IMR-90 (cell line): ENCODE data around the gene BRAT1. TPM values are rescaled to one million over a fixed set of nuclear protein-coding genes. Genes with fewer than 3 reads are reported as not detected.

ENCODE experiments used
- ATAC-seq: fragments of 200-7000 bp; cut with Tn5 transposase; 2 replicates; pipeline ENCODE4 v1.9.1; 2020; ENCODE audit warnings: low read depth, mild to moderate bottlenecking, moderate library complexity
- BruUV-seq: library from RNA; stranded (reverse); fragments of 400-500 nt; replicated peaks from 2 replicates; lab custom pipeline; 2021; lab: Mats Ljungman, UMichigan
- CTCF ChIA-PET: fragments of 300-600 bp; formaldehyde crosslinking; extraction: SDS; loops from one replicate; lab custom pipeline; 2021; ENCODE audit warnings: antibody characterized with exemption; lab: Yijun Ruan, JAX
- POLR2A ChIA-PET: fragments of 300-600 bp; sonication (Branson Sonifier 250); formaldehyde crosslinking; loops from one replicate; lab custom pipeline; 2022; ENCODE audit warnings: antibody characterized with exemption; ENCODE audit not compliant: unreplicated experiment; lab: Charles Lee
- DNase-seq: peaks from one replicate; pipeline ENCODE4 v3.0.0; 2013
- H2AFZ ChIP-seq: replicated peaks from 2 replicates; pipeline ENCODE3; 2013; ENCODE audit warnings: low read length, mild to moderate bottlenecking; ENCODE audit not compliant: poor library complexity
- H2AK5ac ChIP-seq: 2 replicates; pipeline ENCODE4 v1.6.1; 2013; ENCODE audit warnings: low read depth, low read length, inconsistent platforms
- H2AK9ac ChIP-seq: replicated peaks from 2 replicates; pipeline ENCODE3; 2013; ENCODE audit warnings: mild to moderate bottlenecking, low read depth, low read length, moderate library complexity; ENCODE audit not compliant: poor library complexity
- H2BK120ac ChIP-seq: 2 replicates; pipeline ENCODE4 v1.6.1; 2013; ENCODE audit warnings: low read depth, low read length, inconsistent platforms
- H2BK15ac ChIP-seq: 3 replicates; pipeline ENCODE4 v1.6.1; 2013; ENCODE audit warnings: low read depth, low read length, inconsistent platforms
- H2BK20ac ChIP-seq: 2 replicates; pipeline ENCODE4 v1.6.1; 2013; ENCODE audit warnings: low read depth, mild to moderate bottlenecking, inconsistent platforms, low read length, moderate library complexity
- H2BK5ac ChIP-seq: 2 replicates; pipeline ENCODE4 v1.6.1; 2013; ENCODE audit warnings: mild to moderate bottlenecking, low read depth, low read length, inconsistent platforms; ENCODE audit not compliant: poor library complexity, severe bottlenecking
- H3K14ac ChIP-seq: replicated peaks from 2 replicates; pipeline ENCODE4 v1.6.1; 2013; ENCODE audit warnings: low read depth, low read length, inconsistent platforms
- H3K18ac ChIP-seq: 2 replicates; pipeline ENCODE4 v1.6.1; 2013; ENCODE audit warnings: low read depth, low read length, control low read depth
- H3K23ac ChIP-seq: 2 replicates; pipeline ENCODE4 v1.6.1; 2013; ENCODE audit warnings: low read depth, low read length, inconsistent platforms
- H3K27ac ChIP-seq: 2 replicates; pipeline ENCODE4 v1.5.1; 2013; ENCODE audit warnings: mild to moderate bottlenecking, control low read depth, low read length; ENCODE audit not compliant: insufficient read depth
- H3K27me3 ChIP-seq: 2 replicates; pipeline ENCODE4 v1.6.1; 2013; ENCODE audit warnings: low read length; ENCODE audit not compliant: control insufficient read depth, insufficient read depth
- H3K36me3 ChIP-seq: 2 replicates; pipeline ENCODE4 v1.6.1; 2013; ENCODE audit warnings: low read length, mixed read lengths; ENCODE audit not compliant: control insufficient read depth, insufficient read depth
- H3K4ac ChIP-seq: 2 replicates; pipeline ENCODE4 v1.6.1; 2013; ENCODE audit warnings: low read depth, low read length, inconsistent platforms
- H3K4me1 ChIP-seq: 2 replicates; pipeline ENCODE4 v1.6.1; 2013; ENCODE audit warnings: low read length, mixed read lengths; ENCODE audit not compliant: control insufficient read depth, insufficient read depth
- H3K4me2 ChIP-seq: 2 replicates; pipeline ENCODE4 v1.6.1; 2013; ENCODE audit warnings: low read depth, mild to moderate bottlenecking, control low read depth, low read length, moderate library complexity
- H3K4me3 ChIP-seq: 2 replicates; pipeline ENCODE4 v1.5.1; 2013; ENCODE audit warnings: low read depth, mild to moderate bottlenecking, control low read depth, low read length, moderate library complexity; ENCODE audit not compliant: insufficient read depth
- H3K56ac ChIP-seq: 2 replicates; pipeline ENCODE4 v1.6.1; 2013; ENCODE audit warnings: low read length, inconsistent platforms; ENCODE audit not compliant: insufficient read depth; ENCODE audit errors: extremely low read depth
- H3K79me1 ChIP-seq, 2 experiments: 2 replicates each; pipeline ENCODE4 v1.6.1; 2013; ENCODE audit warnings: low read length in 2 of 2, inconsistent platforms in 1 of 2, low read depth in 1 of 2
- H3K9ac ChIP-seq: 2 replicates; pipeline ENCODE4 v1.6.1; 2013; ENCODE audit warnings: low read depth, low read length, control low read depth
- H3K9me1 ChIP-seq: 2 replicates; pipeline ENCODE4 v1.6.1; 2013; ENCODE audit warnings: low read length, inconsistent platforms; ENCODE audit not compliant: insufficient read depth
- H3K9me3 ChIP-seq: 2 replicates; pipeline ENCODE4 v1.6.1; 2013; ENCODE audit warnings: low read length; ENCODE audit not compliant: control insufficient read depth, insufficient read depth
- H4K20me1 ChIP-seq: 2 replicates; pipeline ENCODE4 v1.6.1; 2013; ENCODE audit warnings: low read length, inconsistent platforms; ENCODE audit not compliant: insufficient read depth
- H4K5ac ChIP-seq: 2 replicates; pipeline ENCODE4 v1.6.1; 2013; ENCODE audit warnings: mild to moderate bottlenecking, low read depth, low read length, control low read depth
- H4K8ac ChIP-seq, 2 experiments: 2 replicates each; pipeline ENCODE4 v1.6.1; 2013; ENCODE audit warnings: low read depth in 2 of 2, low read length in 2 of 2, control low read depth in 1 of 2, inconsistent platforms in 1 of 2
- H4K91ac ChIP-seq: 2 replicates; pipeline ENCODE4 v1.6.1; 2013; ENCODE audit warnings: low read depth, low read length, inconsistent platforms; ENCODE audit not compliant: insufficient read depth
- CEBPB ChIP-seq: IDR thresholded peaks from 2 replicates; pipeline ENCODE4 v1.6.1; 2012; ENCODE audit warnings: low read depth, low read length, improper control_type of control experiment
- CHD1 ChIP-seq: IDR thresholded peaks from 2 replicates; pipeline ENCODE4 v1.6.1; 2012; ENCODE audit warnings: low read depth, low read length, improper control_type of control experiment
- MAFK ChIP-seq: IDR thresholded peaks from 2 replicates; pipeline ENCODE4 v1.6.1; 2012; ENCODE audit warnings: low read depth, low read length, improper control_type of control experiment
- MAZ ChIP-seq: IDR thresholded peaks from 2 replicates; pipeline ENCODE4 v1.6.1; 2012; ENCODE audit warnings: low read depth, mild to moderate bottlenecking, low read length, improper control_type of control experiment, moderate library complexity, borderline replicate concordance
- NFE2L2 ChIP-seq: fragments of 150-350 bp; IDR thresholded peaks from 2 replicates; pipeline ENCODE4 v1.6.1; 2016; ENCODE audit warnings: low read depth, mild to moderate bottlenecking, low read length
- RAD21 ChIP-seq: IDR thresholded peaks from 2 replicates; pipeline ENCODE4 v1.6.1; 2012; ENCODE audit warnings: low read length, improper control_type of control experiment
- RCOR1 ChIP-seq: IDR thresholded peaks from 2 replicates; pipeline ENCODE4 v1.6.1; 2012; ENCODE audit warnings: mild to moderate bottlenecking, low read length, improper control_type of control experiment; ENCODE audit not compliant: insufficient replicate concordance
- WGBS, 2 experiments: methylation state at CpG; one replicate each; pipeline versions ENCODE4 v1.1.5 to v1.1.7; 2013; ENCODE audit warnings: missing lambda C conversion rate in 2 of 2; ENCODE audit not compliant: insufficient read length in 1 of 2; ENCODE audit errors: extremely low coverage in 2 of 2; 5-methylcytosine and 5-hydroxymethylcytosine counted together
- dilution Hi-C: fragments of 300-500 bp; cut with HindIII; formaldehyde crosslinking; loops from one replicate; pipeline ENCODE4 v1.14.3; 2018; ENCODE audit warnings: low sequenced_read_pairs; ENCODE audit not compliant: unreplicated experiment
- in situ Hi-C: fragments of 300-500 bp; cut with MboI; formaldehyde crosslinking; loops from 3 replicates; pipeline ENCODE4 v1.14.3; 2019; ENCODE audit warnings: low sequenced_read_pairs, inconsistent platforms, mixed read lengths
- intact Hi-C: fragments of 100-400 bp; cut with micrococcal nuclease; formaldehyde crosslinking; loops from 2 replicates; pipeline ENCODE4 v1.10.0; 2022
- polyA plus RNA-seq, 3 experiments: library from polyadenylated mRNA; depleted of rRNA; stranded (reverse); fragments of >200 nt; gene quantifications; 2 replicates each; pipeline ENCODE4 v1.2.3, GENCODE V29; 2012; ENCODE audit warnings: low replicate concordance in 1 of 3
- total RNA-seq: library from RNA; depleted of rRNA; stranded (reverse); fragments of >200 nt; gene quantifications from 2 replicates; pipeline ENCODE4 v1.2.3, GENCODE V29; 2012
- TF ChIP-seq, protein P1 (sequence below): conservative IDR thresholded peaks from 2 replicates; pipeline ENCODE4 v1.5.1; 2012; ENCODE audit warnings: mild to moderate bottlenecking, low read depth, low read length, improper control_type of control experiment
- TF ChIP-seq, protein P2 (sequence below): fragments of 150-350 bp; IDR thresholded peaks from 2 replicates; pipeline ENCODE4 v1.6.1; 2016; ENCODE audit warnings: low read depth, mild to moderate bottlenecking, low read length, moderate library complexity, borderline replicate concordance

The BRAT1 gene
- total and polyA plus RNA-seq, 2 of the 4 experiments (the other 2 are of a cell fraction) = 6.8 to 21.9 TPM

DNA sequence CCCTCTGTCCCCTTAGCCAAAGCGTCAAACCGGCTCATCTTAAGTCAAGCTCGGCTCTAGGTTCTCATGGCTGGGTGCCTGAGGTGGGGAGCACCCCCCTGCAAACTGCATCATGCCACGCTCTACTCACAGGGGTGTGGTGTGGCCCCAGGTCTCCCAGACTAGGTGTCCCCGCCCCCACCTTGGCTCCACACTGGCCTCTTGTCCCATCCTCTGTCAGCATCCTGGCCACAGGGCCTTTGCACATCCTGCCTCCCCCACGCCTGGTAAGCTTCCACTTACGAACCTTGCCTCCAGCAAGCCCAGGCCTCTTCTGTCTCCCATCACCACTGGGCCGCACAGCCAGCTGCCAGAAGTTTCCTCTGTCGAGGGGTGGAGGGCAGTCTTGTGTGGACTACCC, 58.9 kb downstream of the BRAT1 start:
- no peak overlapping the region for H2AK9ac ChIP-seq

More for the DNA sequence above, 58.9 kb downstream of the BRAT1 start:
- Histone ChIP-seq H3K79me1 (no peaks in the 10 kb centered on the region), H3K18ac (no peak overlapping the region), H3K56ac (no peak overlapping the region), H2BK120ac (no peak overlapping the region), H2AFZ (no peak overlapping the region), H2BK20ac (no peak overlapping the region), H3K4me3 (no peak overlapping the region), H2AK5ac (no peak overlapping the region), H3K4ac (no peak overlapping the region), H3K27ac (no peak overlapping the region), H3K9me1 (0 out of 2 replicates have a peak, but pooled peaks cover 4% of the 10 kb centered on the region), H4K5ac (no peak overlapping the region), H2BK15ac (no peak overlapping the region), H3K9ac (no peak overlapping the region), H3K27me3 (peaks cover 3% of the 10 kb centered on the region; the same call in 1 of the 2 replicates), H3K36me3 (no peaks in the 10 kb centered on the region), H4K8ac (no peak overlapping the region), H2BK5ac (no peak overlapping the region), H3K9me3 (no peaks in the 10 kb centered on the region), H4K91ac (no peak overlapping the region), H3K4me1 (peaks cover 10% of the 10 kb centered on the region), H3K23ac (no peak overlapping the region), H3K14ac (no peak overlapping the region), H4K20me1 (no peaks in the 10 kb centered on the region), H3K4me2 (no peak overlapping the region)
- dilution Hi-C loops (no loop called here), intact Hi-C loops (no loop called here), in situ Hi-C loops (no loop called here)
- no TSS peak for BruUV-seq
- CTCF ChIA-PET = interaction anchor here (0.5 kb wide), 1 partner anchor 146 kb away, joined by 6 read pairs; no protein-coding TSS in a partner anchor
- TF ChIP-seq RAD21 (no peak), RCOR1 (no peak), CHD1 (no peak), MAZ (no peak), NFE2L2 (no peak), CEBPB (no peak), MAFK (no peak)
- TF ChIP-seq, protein P1, sequence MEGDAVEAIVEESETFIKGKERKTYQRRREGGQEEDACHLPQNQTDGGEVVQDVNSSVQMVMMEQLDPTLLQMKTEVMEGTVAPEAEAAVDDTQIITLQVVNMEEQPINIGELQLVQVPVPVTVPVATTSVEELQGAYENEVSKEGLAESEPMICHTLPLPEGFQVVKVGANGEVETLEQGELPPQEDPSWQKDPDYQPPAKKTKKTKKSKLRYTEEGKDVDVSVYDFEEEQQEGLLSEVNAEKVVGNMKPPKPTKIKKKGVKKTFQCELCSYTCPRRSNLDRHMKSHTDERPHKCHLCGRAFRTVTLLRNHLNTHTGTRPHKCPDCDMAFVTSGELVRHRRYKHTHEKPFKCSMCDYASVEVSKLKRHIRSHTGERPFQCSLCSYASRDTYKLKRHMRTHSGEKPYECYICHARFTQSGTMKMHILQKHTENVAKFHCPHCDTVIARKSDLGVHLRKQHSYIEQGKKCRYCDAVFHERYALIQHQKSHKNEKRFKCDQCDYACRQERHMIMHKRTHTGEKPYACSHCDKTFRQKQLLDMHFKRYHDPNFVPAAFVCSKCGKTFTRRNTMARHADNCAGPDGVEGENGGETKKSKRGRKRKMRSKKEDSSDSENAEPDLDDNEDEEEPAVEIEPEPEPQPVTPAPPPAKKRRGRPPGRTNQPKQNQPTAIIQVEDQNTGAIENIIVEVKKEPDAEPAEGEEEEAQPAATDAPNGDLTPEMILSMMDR = no peak
- TF ChIP-seq, protein P2, sequence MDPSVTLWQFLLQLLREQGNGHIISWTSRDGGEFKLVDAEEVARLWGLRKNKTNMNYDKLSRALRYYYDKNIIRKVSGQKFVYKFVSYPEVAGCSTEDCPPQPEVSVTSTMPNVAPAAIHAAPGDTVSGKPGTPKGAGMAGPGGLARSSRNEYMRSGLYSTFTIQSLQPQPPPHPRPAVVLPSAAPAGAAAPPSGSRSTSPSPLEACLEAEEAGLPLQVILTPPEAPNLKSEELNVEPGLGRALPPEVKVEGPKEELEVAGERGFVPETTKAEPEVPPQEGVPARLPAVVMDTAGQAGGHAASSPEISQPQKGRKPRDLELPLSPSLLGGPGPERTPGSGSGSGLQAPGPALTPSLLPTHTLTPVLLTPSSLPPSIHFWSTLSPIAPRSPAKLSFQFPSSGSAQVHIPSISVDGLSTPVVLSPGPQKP = no peak
- 91% methylated on average over 7 of the region's 9 CpGs; no CpG with 5 or more reads in 1 of the 2 experiments for WGBS, 2 experiments
- DNase-seq (no peak), ATAC-seq (no peak)
- POLR2A ChIA-PET = no interaction called here
